Stomach (tissue), 4 donors: ENCODE measurements around the gene MUC5B.

Experiments
- CTCF ChIP-seq, 7 experiments: fragments of 450-650 bp in 4 of 7; fragments of 200-600 bp in 3 of 7; sonication (generic) in 3 of 7; IDR thresholded peaks; one replicate each; pipeline ENCODE4 v1.5.1; 2016 to 2019; ENCODE audit warnings: antibody characterized with exemption in 7 of 7, control low read depth in 2 of 7, mild to moderate bottlenecking in 1 of 7
- EP300 ChIP-seq: sonication (generic); formaldehyde crosslinking; IDR thresholded peaks from one replicate; pipeline ENCODE4 v1.6.1; 2017; ENCODE audit warnings: antibody characterized with exemption
- POLR2A ChIP-seq, 4 donors: fragments of 450-650 bp; IDR thresholded peaks; one replicate each; pipeline ENCODE4 v1.6.1; 2016; ENCODE audit warnings: antibody characterized with exemption in 4 of 4, control low read depth in 2 of 4, mild to moderate bottlenecking in 1 of 4, moderate library complexity in 1 of 4
- POLR2AphosphoS5 ChIP-seq, 3 donors: sonication (generic); formaldehyde crosslinking; IDR thresholded peaks; one replicate each; pipeline ENCODE4 v1.6.1; 2016; ENCODE audit warnings: antibody characterized with exemption in 3 of 3

- TF ChIP-seq CTCF (IDR thresholded peaks at IDR 0.05) (no peak), POLR2A (IDR thresholded peaks at IDR 0.05) (no peak), EP300 (no peak), POLR2AphosphoS5 (IDR thresholded peaks at IDR 0.05) (no peak)
Observed at GRCh38 chr11:1193326-1194230, 29.3 kb upstream of the MUC5B start.
